Motor neuron (in vitro differentiated cells): ENCODE data around the gene LAMA4. TPM values are rescaled to one million over a fixed set of nuclear protein-coding genes. Genes with fewer than 3 reads are reported as not detected.

Source experiments
- ATAC-seq, 8 experiments: fragments of 200-7000 bp; cut with Tn5 transposase; replicated peaks in 6 of 8; 2 replicates each; pipeline ENCODE4 v1.8.0; 2021; ENCODE audit warnings: mild to moderate bottlenecking in 8 of 8, moderate library complexity in 8 of 8
- H3K27ac ChIP-seq, 2 donors: fragments of 250-450 bp; sonication (Bioruptor Pico); 2 replicates each; pipeline ENCODE4 v1.9.0; 2021; ENCODE audit warnings: antibody characterized with exemption in 2 of 2, mild to moderate bottlenecking in 2 of 2, moderate library complexity in 1 of 2
- H3K4me1 ChIP-seq, 2 donors: fragments of 250-450 bp; sonication (Bioruptor Pico); replicated peaks in 1 of 2; 2 replicates each; pipeline ENCODE4 v1.6.1; 2021; ENCODE audit warnings: antibody characterized with exemption in 2 of 2, mild to moderate bottlenecking in 2 of 2, moderate library complexity in 1 of 2
- H3K4me3 ChIP-seq, 5 donors: fragments of 250-450 bp; sonication (Bioruptor Pico); 2 replicates each; pipeline ENCODE4 v1.9.0; 2021; ENCODE audit warnings: antibody characterized with exemption in 5 of 5, mild to moderate bottlenecking in 5 of 5, moderate library complexity in 4 of 5
- WGBS, 10 experiments: fragments of 450-650 bp; shearing (Covaris generic); methylation state at CpG; one replicate each; pipeline ENCODE4 v1.0.0; 2022; 5-methylcytosine and 5-hydroxymethylcytosine counted together
- in situ Hi-C, 9 experiments: fragments of 400-800 bp; cut with MboI; loops; one replicate each; pipeline ENCODE4 v1.15.0; 2021; ENCODE audit warnings: low sequenced_read_pairs in 9 of 9, low pct_unique_long_range_greater_than_20kb in 2 of 9; ENCODE audit not compliant: unreplicated experiment in 9 of 9
- total RNA-seq, 8 experiments: library from RNA; unstranded; fragments of 300-600 nt; gene quantifications; 2 replicates each; pipeline versions ENCODE4 v1.2.3 to v1.2.4, GENCODE V29; 2022

LAMA4 gene
- total RNA-seq, 8 experiments from 2014 or later: 3.6 to 1,765 (median 40.3) TPM

- 0 to 83% (median 63%) methylated on average over 1 to 5 of the region's 5 CpGs; no CpG with 5 or more reads in 1 of the 10 experiments for WGBS, 10 experiments
- in situ Hi-C loops: no loop called here
- ATAC-seq: peak in 2 of 8 experiments; percentile 0 to 5
- Histone ChIP-seq H3K4me1 (no peaks in the 10 kb centered on the region), H3K4me3 (no peak overlapping the region), H3K27ac (no peak overlapping the region)
Measured at GRCh38 chr6:112245511-112246203, 8.7 kb downstream of the LAMA4 start.

- H3K27ac ChIP-seq: no peak overlapping the region
- ATAC-seq: peak in 3 of 8 experiments; percentile 5 to 9 (median 7)
- H3K4me3 ChIP-seq: no peak overlapping the region
- in situ Hi-C loops: no loop called here
- no peaks in the 10 kb centered on the region for H3K4me1 ChIP-seq
- WGBS, 10 experiments: 22 to 100% (median 74%) methylated on average over 1 to 10 of the region's 11 CpGs; no CpG with 5 or more reads in 1 of the 10 experiments
Measured at GRCh38 chr6:112243861-112244827, 10.2 kb downstream of the LAMA4 start.

DNA sequence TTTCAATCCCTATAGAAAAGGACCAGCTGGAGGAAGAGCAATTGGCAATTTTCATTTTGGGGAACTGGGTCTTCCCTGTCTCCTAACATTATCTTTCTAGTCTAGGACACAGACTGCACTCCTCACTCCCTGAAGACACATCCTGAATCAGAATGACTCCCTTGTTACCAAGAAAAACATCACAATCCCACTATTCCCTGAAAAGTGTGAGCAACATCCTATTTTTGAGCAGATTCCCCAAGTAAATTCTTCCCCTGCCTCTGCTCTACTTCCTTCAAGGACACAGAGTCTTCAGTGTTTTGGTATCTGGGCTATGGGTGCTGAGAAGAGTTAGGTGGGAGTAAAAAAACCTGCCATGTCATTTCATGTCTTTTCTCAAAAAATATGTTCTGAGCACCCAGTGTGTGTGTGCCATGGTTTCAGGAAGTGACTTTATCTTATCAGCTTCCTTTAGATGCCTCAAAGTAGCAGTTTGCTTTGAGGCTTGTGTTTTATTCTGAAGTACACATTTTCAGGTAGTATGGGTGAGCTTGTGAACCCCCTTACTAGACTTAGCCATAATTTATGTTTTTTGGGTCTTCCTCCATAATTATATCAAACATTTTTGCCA lies 12.4 kb downstream of the LAMA4 start:
- ATAC-seq: no peak
- Histone ChIP-seq H3K4me1 (no peaks in the 10 kb centered on the region), H3K4me3 (no peak overlapping the region), H3K27ac (no peak overlapping the region)
- in situ Hi-C loops: no loop called here

DNA sequence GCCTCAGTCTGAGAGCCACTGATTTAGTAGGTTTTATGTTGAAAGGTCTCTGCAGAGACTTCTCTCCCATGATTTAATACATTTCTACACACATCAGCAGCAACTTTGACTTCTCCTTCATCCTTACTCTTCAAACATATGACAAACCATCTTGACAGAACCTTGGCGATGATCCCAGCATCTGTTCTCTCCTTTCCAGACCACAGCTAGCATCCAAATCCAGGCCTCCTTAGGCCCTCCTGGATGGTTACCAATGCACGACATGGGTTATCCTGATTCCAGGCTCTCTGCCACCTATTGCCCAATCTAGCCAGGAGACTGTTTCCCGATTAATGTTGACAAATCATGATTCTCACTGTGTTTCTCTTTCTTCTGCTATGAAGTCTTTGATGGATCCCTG lies 16.8 kb downstream of the LAMA4 start:
- in situ Hi-C loops: no loop called here
- H3K4me3 ChIP-seq: no peak overlapping the region
- peak in 2 of 8 experiments; percentile 0 to 1 for ATAC-seq
- no peaks in the 10 kb centered on the region for H3K4me1 ChIP-seq
- H3K27ac ChIP-seq: no peak overlapping the region
- 0 to 100% (median 67%) methylated on average over 1 to 3 of the region's 3 CpGs; no CpG with 5 or more reads in 2 of the 10 experiments for WGBS, 10 experiments

DNA sequence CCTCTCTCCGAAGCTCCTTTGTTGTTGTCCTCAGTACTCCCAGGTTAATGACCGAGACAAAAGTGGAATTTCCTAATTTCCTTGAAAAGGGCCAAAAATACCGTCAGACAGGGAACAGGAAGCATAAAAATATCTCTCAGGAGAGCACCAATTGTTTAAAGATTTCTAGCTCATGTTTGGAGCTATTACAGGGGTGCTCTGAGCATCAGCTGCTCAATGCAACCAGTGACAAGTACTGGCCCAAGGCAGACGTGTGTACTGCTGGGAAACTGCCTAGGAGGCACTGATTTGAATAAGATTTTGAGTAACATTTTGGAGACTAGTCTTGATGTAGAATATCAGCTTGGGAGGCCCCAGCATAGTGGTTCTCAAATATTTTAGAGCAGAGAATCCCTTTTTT lies 17.3 kb downstream of the LAMA4 start:
- H3K27ac ChIP-seq: no peak overlapping the region
- H3K4me3 ChIP-seq: no peak overlapping the region
- no peaks in the 10 kb centered on the region for H3K4me1 ChIP-seq
- 39 to 100% (median 91%) methylated on average over 1 to 4 of the region's 4 CpGs; no CpG with 5 or more reads in 2 of the 10 experiments for WGBS, 10 experiments
- in situ Hi-C loops: no loop called here
- peak in 3 of 8 experiments; percentile 0 to 3 (median 1) for ATAC-seq

DNA sequence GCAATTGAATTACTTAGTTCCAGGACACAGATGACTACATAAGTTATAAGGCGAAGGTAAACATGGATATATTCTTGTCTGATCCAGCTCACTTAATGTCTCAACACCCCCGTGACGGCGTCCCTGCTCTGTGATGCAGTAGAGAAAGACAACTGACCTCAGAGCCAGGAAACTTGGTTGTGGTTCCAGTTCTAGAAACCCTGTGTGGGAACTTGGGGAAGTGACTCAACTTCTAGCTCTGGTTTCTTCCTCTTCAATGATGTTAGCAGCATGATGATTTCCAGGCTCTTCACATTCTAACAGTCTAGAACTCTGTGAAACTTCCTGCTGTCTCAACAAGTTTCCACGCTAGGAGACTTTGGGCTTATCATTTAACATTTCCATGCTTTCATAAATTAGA lies 18.4 kb downstream of the LAMA4 start:
- H3K27ac ChIP-seq: no peak overlapping the region
- 52 to 100% (median 96%) methylated on average over 1 to 5 of the region's 5 CpGs; no CpG with 5 or more reads in 1 of the 10 experiments for WGBS, 10 experiments
- in situ Hi-C loops: no loop called here
- H3K4me1 ChIP-seq: peaks cover 5 to 11% of the 10 kb centered on the region in 2 donors
- ATAC-seq: peak in 1 of 8 experiments; percentile 2
- H3K4me3 ChIP-seq: no peak overlapping the region

DNA sequence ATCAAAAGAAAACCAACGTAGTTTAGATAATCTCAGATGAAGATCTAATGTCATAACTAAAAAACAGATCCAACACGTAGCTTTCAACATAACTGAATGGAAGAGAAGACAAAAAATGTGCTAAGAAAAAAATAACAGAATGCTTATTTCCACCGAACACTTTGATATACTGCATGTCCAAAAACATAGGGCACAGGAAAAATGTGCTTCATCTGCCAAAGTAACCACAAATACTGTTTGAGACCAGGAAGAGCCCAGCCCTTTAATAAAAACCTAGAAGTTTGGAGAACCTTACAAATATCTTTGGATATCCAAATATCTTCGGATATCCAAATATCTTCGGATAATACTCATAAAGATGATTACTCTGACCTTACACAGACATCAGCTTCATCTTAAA lies 19.8 kb downstream of the LAMA4 start:
- H3K27ac ChIP-seq: no peak overlapping the region
- H3K4me3 ChIP-seq: no peak overlapping the region
- H3K4me1 ChIP-seq: peaks cover 5 to 20% of the 10 kb centered on the region in 2 donors
- WGBS, 10 experiments: 25 to 94% (median 82%) methylated on average over 3 to 5 of the region's 5 CpGs
- in situ Hi-C loops: no loop called here
- ATAC-seq: no peak

- ATAC-seq: peak in 3 of 8 experiments; percentile 1 to 4 (median 4)
- H3K27ac ChIP-seq: no peak overlapping the region
- H3K4me1 ChIP-seq: peaks cover 5 to 20% of the 10 kb centered on the region in 2 donors
- H3K4me3 ChIP-seq: no peak overlapping the region
- 0 to 100% (median 87%) methylated on average over 1 to 3 of the region's 3 CpGs for WGBS, 10 experiments
- in situ Hi-C loops: no loop called here
Measured at GRCh38 chr6:112233847-112234246, 20.5 kb downstream of the LAMA4 start.

- in situ Hi-C loops: no loop called here
- Histone ChIP-seq H3K27ac (no peak overlapping the region), H3K4me1 (peaks cover 5 to 20% of the 10 kb centered on the region in 2 donors), H3K4me3 (no peak overlapping the region)
- ATAC-seq: peak in 2 of 8 experiments; percentile 10 to 42
- WGBS, 10 experiments: 0 to 100% (median 79%) methylated on average over 1 to 5 of the region's 5 CpGs; no CpG with 5 or more reads in 1 of the 10 experiments
Measured at GRCh38 chr6:112232845-112233256, 21.5 kb downstream of the LAMA4 start.

- in situ Hi-C loops: no loop called here
- Histone ChIP-seq H3K4me3 (no peak overlapping the region), H3K27ac (no peak overlapping the region), H3K4me1 (peaks cover 5 to 20% of the 10 kb centered on the region in 2 donors)
- 0 to 75% (median 50%) methylated on average over 1 to 2 of the region's 2 CpGs; no CpG with 5 or more reads in 1 of the 10 experiments for WGBS, 10 experiments
- peak; percentile 5 to 88 (median 64) for ATAC-seq
Measured at GRCh38 chr6:112231594-112232060, 22.7 kb downstream of the LAMA4 start.

GRCh38 chr6:112231164-112231563 lies 23.2 kb downstream of the LAMA4 start:
- in situ Hi-C loops: no loop called here
- 14 to 60% (median 50%) methylated on average over 1 of the region's 1 CpG; no CpG with 5 or more reads in 5 of the 10 experiments for WGBS, 10 experiments
- H3K27ac ChIP-seq: no peak overlapping the region

GRCh38 chr6:112228480-112229332 lies 25.7 kb downstream of the LAMA4 start:
- 95 to 100% (median 97%) methylated on average over 1 to 6 of the region's 7 CpGs for WGBS, 10 experiments

More at GRCh38 chr6:112231164-112231563, 23.2 kb downstream of the LAMA4 start:
- peaks cover 5 to 20% of the 10 kb centered on the region in 2 donors for H3K4me1 ChIP-seq
- H3K4me3 ChIP-seq: no peak overlapping the region
- ATAC-seq: peak; percentile 2 to 63 (median 26)

More at GRCh38 chr6:112228480-112229332, 25.7 kb downstream of the LAMA4 start:
- Histone ChIP-seq H3K27ac (no peak overlapping the region), H3K4me3 (no peak overlapping the region), H3K4me1 (peaks cover 5 to 20% of the 10 kb centered on the region in 2 donors)
- peak in 1 of 8 experiments; percentile 1 for ATAC-seq
- in situ Hi-C loops: no loop called here
